HCT116 (cell line): ENCODE data around the gene FAM181A. TPM values are rescaled to one million over a fixed set of nuclear protein-coding genes. Genes with fewer than 3 reads are reported as not detected.

Experiments
- ATAC-seq: fragments of 200-7000 bp; cut with Tn5 transposase; 2 replicates; pipeline ENCODE4 v1.9.1; 2020; ENCODE audit warnings: mild to moderate bottlenecking, moderate library complexity
- BruUV-seq: library from RNA; stranded (reverse); fragments of 400-500 nt; replicated peaks from 2 replicates; lab custom pipeline; 2021; lab: Mats Ljungman, UMichigan
- CTCF ChIA-PET: fragments of 300-600 bp; sonication (Branson Sonifier 250); formaldehyde crosslinking; loops from one replicate; lab custom pipeline; 2021; ENCODE audit warnings: antibody characterized with exemption; lab: Charles Lee
- POLR2A ChIA-PET: fragments of 300-600, 350-600 bp; sonication (Branson Sonifier 250); formaldehyde crosslinking; loops from one replicate; lab custom pipeline; 2021; ENCODE audit warnings: antibody characterized with exemption; lab: Charles Lee
- RAD21 ChIA-PET, 2 experiments: fragments of 300-600 bp; sonication (Branson Sonifier 250); formaldehyde crosslinking; loops; one replicate each; lab custom pipeline; 2023; ENCODE audit warnings: low total read pairs in 2 of 2; ENCODE audit not compliant: uncharacterized antibody in 2 of 2, unreplicated experiment in 2 of 2, low non-redundant PET in 1 of 2; lab: Charles Lee
- DNase-seq: peaks from one replicate; pipeline ENCODE4 v3.0.0-alpha.2; 2010; ENCODE audit warnings: low read depth, low spot score
- H2AFZ ChIP-seq: fragments of 200-600 bp; shearing (Covaris generic), sonication (generic); 2 replicates; pipeline ENCODE4 v1.6.1; 2017; ENCODE audit warnings: low read depth, mixed run types, mixed read lengths, antibody characterized with exemption, low read length; ENCODE audit not compliant: poor library complexity, severe bottlenecking
- H3K27ac ChIP-seq: 2 replicates; pipeline ENCODE4 v1.5.1; 2012; ENCODE audit warnings: low read depth, low read length
- H3K27me3 ChIP-seq: fragments of 200-600 bp; sonication (generic); 2 replicates; pipeline ENCODE4 v1.6.1; 2016; ENCODE audit warnings: mixed run types, low read length, mixed read lengths; ENCODE audit not compliant: insufficient read depth
- H3K36me3 ChIP-seq, 2 experiments: fragments of 200-500 bp in 1 of 2; fragments of 200-600 bp in 1 of 2; sonication (Bioruptor generic) in 1 of 2; sonication (generic) in 1 of 2; 2 replicates each; pipeline versions ENCODE4 v1.5.1 to v1.6.1; 2014 to 2016; ENCODE audit warnings: low read length in 2 of 2, inconsistent platforms in 1 of 2, mixed read lengths in 1 of 2, mixed run types in 1 of 2; ENCODE audit not compliant: insufficient read depth in 2 of 2, control insufficient read depth in 1 of 2
- H3K4me1 ChIP-seq, 2 experiments: fragments of 200-600 bp in 1 of 2; sonication (generic) in 1 of 2; 2 replicates each; pipeline versions ENCODE4 v1.5.1 to v1.6.1; 2012 to 2017; ENCODE audit warnings: low read length in 2 of 2, inconsistent platforms in 1 of 2, mild to moderate bottlenecking in 1 of 2, mixed read lengths in 1 of 2, mixed run types in 1 of 2, moderate library complexity in 1 of 2; ENCODE audit not compliant: insufficient read depth in 2 of 2, control insufficient read depth in 1 of 2
- H3K4me2 ChIP-seq: fragments of 200-600 bp; sonication (generic); 2 replicates; pipeline ENCODE4 v1.6.1; 2017; ENCODE audit warnings: mixed run types, low read length, mixed read lengths
- H3K4me3 ChIP-seq, 2 experiments: fragments of 200-600 bp in 1 of 2; sonication (generic) in 1 of 2; replicated peaks in 1 of 2; 2 replicates each; pipeline ENCODE4 v1.5.1; 2011 to 2016; ENCODE audit warnings: low read length in 2 of 2, control low read depth in 1 of 2, low read depth in 1 of 2, mild to moderate bottlenecking in 1 of 2, mixed read lengths in 1 of 2, mixed run types in 1 of 2
- H3K79me2 ChIP-seq: fragments of 200-600 bp; sonication (generic); 2 replicates; pipeline ENCODE4 v1.6.1; 2017; ENCODE audit warnings: mild to moderate bottlenecking, mixed run types, low read length, moderate library complexity, mixed read lengths; ENCODE audit not compliant: insufficient read depth
- H3K9ac ChIP-seq: fragments of 200-600 bp; sonication (generic); 2 replicates; pipeline ENCODE4 v1.6.1; 2016; ENCODE audit warnings: low read length, mixed read lengths
- H3K9me2 ChIP-seq: fragments of 200-600 bp; sonication (generic), shearing (Covaris generic); 2 replicates; pipeline ENCODE4 v1.6.1; 2017; ENCODE audit warnings: mixed run types, mild to moderate bottlenecking, moderate library complexity; ENCODE audit not compliant: insufficient read depth
- H3K9me3 ChIP-seq, 2 experiments: fragments of 200-500 bp in 1 of 2; fragments of 200-600 bp in 1 of 2; sonication (Bioruptor generic) in 1 of 2; sonication (generic) in 1 of 2; 2 replicates each; pipeline ENCODE4 v1.6.1; 2014 to 2017; ENCODE audit warnings: low read length in 2 of 2, mixed read lengths in 2 of 2, inconsistent platforms in 1 of 2, low read depth in 1 of 2, mild to moderate bottlenecking in 1 of 2, mixed run types in 1 of 2, moderate library complexity in 1 of 2; ENCODE audit not compliant: control insufficient read depth in 1 of 2, insufficient read depth in 1 of 2
- H4K20me1 ChIP-seq: fragments of 200-600 bp; sonication (generic), shearing (Covaris generic); 2 replicates; pipeline ENCODE4 v1.6.1; 2017; ENCODE audit warnings: mixed run types, mild to moderate bottlenecking, moderate library complexity; ENCODE audit not compliant: insufficient read depth
- CTCF ChIP-seq, 3 experiments: fragments of 200-600 bp in 1 of 3; sonication (generic) in 1 of 3; IDR thresholded peaks in 2 of 3; conservative IDR thresholded peaks in 1 of 3; 2 replicates each; pipeline ENCODE4 v1.5.1; 2012 to 2017; ENCODE audit warnings: low read depth in 2 of 3, low read length in 2 of 3, antibody characterized with exemption in 1 of 3, borderline replicate concordance in 1 of 3, control low read depth in 1 of 3, mild to moderate bottlenecking in 1 of 3, mixed read lengths in 1 of 3, mixed run types in 1 of 3, moderate library complexity in 1 of 3; ENCODE audit not compliant: insufficient read depth in 1 of 3
- ELF1 ChIP-seq: IDR thresholded peaks from 2 replicates; pipeline ENCODE4 v1.6.1; 2012; ENCODE audit warnings: low read depth, borderline replicate concordance
- JUND ChIP-seq: IDR thresholded peaks from 2 replicates; pipeline ENCODE4 v1.6.1; 2012
- MAX ChIP-seq: IDR thresholded peaks from 2 replicates; pipeline ENCODE4 v1.6.1; 2012
- POLR2A ChIP-seq: IDR thresholded peaks from 2 replicates; pipeline ENCODE4 v1.7.0; 2011; ENCODE audit warnings: borderline replicate concordance; ENCODE audit not compliant: insufficient read depth, insufficient read length; ENCODE audit errors: extremely low read depth
- REST ChIP-seq: IDR thresholded peaks from 2 replicates; pipeline ENCODE4 v1.6.1; 2012; ENCODE audit warnings: low read depth
- SIN3A ChIP-seq: IDR thresholded peaks from 2 replicates; pipeline ENCODE4 v1.6.1; 2012; ENCODE audit warnings: low read depth
- ZFX ChIP-seq: fragments of 450-650 bp; IDR thresholded peaks from 2 replicates; pipeline ENCODE4 v1.6.1; 2017
- intact Hi-C: fragments of 100-400 bp; cut with micrococcal nuclease; formaldehyde crosslinking; loops from 2 replicates; pipeline ENCODE4 v1.10.0; 2022
- total RNA-seq: library from RNA; stranded (reverse); gene quantifications from one replicate; pipeline ENCODE4 v1.2.1, GENCODE V29; 2021; ENCODE audit not compliant: unreplicated experiment

The FAM181A gene
- total RNA-seq, 1 experiment from 2014 or later = not detected

GRCh38 chr14:93960774-93961438 is 33.8 kb downstream of the FAM181A start:
- H2AFZ ChIP-seq = peak overlapping the region; percentile 50
- ChIA-PET CTCF (interaction anchor here (1.0 to 1.2 kb wide), 2 partner anchors 10 to 21 kb away, joined by 4 to 8 read pairs; no protein-coding TSS in a partner anchor), POLR2A (interaction anchor here (0.8 kb wide), 1 partner anchor 9 kb away, joined by 3 read pairs; no protein-coding TSS in a partner anchor), RAD21 (interaction anchor here (0.7 to 1.3 kb wide), 2 partner anchors 21 kb away, joined by 3 to 4 read pairs; no protein-coding TSS in a partner anchor)
- H4K20me1 ChIP-seq = no peaks in the 10 kb centered on the region
- BruUV-seq = no TSS peak
- no peaks in the 10 kb centered on the region for H3K36me3 ChIP-seq
- no peak overlapping the region for H3K4me3 ChIP-seq
- intact Hi-C loops = no loop called here
- H3K79me2 ChIP-seq = no peaks in the 10 kb centered on the region
- no peak for TF ChIP-seq JUND
- no peak for TF ChIP-seq ZFX
- no peak for TF ChIP-seq POLR2A
- no peak for TF ChIP-seq MAX
- TF ChIP-seq SIN3A = no peak
- no peak for TF ChIP-seq ELF1
- TF ChIP-seq CTCF (IDR thresholded peaks at IDR 0.05 in 2 of 3, conservative IDR thresholded peaks at IDR 0.05 in 1 of 3; ENCODE audit: borderline replicate concordance in 1 of 3, insufficient read depth in 1 of 3, low read depth in 2 of 3, low read length in 2 of 3) = no peak
- TF ChIP-seq REST = no peak
- ATAC-seq (no peak), DNase-seq (no peak)
- no peaks in the 10 kb centered on the region for H3K9me2 ChIP-seq
- H3K4me2 ChIP-seq = peak overlapping the region; percentile 74
- H3K9ac ChIP-seq = 0 out of 2 replicates have a peak overlapping the region, but pooled peaks have one; percentile 35
- no peaks in the 10 kb centered on the region for H3K9me3 ChIP-seq
- no peak overlapping the region for H3K27ac ChIP-seq
- H3K27me3 ChIP-seq = no peaks in the 10 kb centered on the region
- H3K4me1 ChIP-seq = peaks cover 19 to 76% of the 10 kb centered on the region in 2 experiments
